T-helper 1 cell (primary cell): ENCODE measurements around the gene TRPM2.
A peak's percentile ranks its signal among the peaks of the same experiment; 100 is the strongest.
"Not testable (repeated sequence)": the region's sequence is repeated elsewhere in the genome, so short reads cannot be mapped to it uniquely, and the experiment has no call there.

Experiments used
- DNase-seq, 5 donors: peaks; one replicate each; pipeline ENCODE4 v3.0.0-alpha.2; 2012 to 2020

TRPM2 gene

DNA sequence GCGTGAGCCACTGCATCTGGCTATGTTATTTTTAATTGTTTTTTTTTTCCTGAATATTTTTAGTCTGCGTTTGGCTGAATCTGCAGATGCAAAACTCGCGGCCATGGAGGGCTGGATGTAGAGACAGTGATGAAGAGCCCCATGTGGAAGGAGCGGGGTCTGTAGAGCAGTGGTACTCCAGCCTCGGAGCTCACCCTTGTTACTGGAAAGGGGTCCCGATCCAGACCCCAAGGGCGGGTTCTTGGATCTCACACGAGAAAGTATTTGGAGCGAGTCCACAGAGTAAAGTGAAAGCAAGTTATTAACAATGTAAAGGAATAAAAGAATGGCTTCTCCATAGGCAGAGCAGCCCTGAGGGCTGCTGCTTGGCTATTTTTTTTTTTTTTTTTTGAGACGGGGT lies 2.7 kb downstream of the TRPM2 start:
- no peak for DNase-seq

DNA sequence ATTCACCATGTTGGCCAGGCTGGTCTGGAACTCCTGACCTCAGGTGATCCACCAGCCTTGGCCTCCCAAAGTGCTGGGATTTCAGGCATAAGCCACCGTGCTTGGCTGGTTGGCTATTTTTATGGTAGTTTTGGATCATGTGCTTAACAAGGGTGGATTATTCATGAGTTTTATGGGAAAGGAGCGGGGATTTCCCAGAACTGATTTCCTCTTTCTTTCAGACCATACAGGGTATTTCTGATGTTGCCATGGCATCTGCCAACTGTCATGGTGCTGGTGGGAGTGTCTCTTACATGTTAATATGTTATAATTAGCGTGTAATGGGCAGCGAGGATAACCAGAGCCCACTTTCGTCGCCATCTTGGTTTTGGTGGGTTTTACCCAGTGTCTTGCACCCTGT lies 3.2 kb downstream of the TRPM2 start:
- no peak for DNase-seq

DNA sequence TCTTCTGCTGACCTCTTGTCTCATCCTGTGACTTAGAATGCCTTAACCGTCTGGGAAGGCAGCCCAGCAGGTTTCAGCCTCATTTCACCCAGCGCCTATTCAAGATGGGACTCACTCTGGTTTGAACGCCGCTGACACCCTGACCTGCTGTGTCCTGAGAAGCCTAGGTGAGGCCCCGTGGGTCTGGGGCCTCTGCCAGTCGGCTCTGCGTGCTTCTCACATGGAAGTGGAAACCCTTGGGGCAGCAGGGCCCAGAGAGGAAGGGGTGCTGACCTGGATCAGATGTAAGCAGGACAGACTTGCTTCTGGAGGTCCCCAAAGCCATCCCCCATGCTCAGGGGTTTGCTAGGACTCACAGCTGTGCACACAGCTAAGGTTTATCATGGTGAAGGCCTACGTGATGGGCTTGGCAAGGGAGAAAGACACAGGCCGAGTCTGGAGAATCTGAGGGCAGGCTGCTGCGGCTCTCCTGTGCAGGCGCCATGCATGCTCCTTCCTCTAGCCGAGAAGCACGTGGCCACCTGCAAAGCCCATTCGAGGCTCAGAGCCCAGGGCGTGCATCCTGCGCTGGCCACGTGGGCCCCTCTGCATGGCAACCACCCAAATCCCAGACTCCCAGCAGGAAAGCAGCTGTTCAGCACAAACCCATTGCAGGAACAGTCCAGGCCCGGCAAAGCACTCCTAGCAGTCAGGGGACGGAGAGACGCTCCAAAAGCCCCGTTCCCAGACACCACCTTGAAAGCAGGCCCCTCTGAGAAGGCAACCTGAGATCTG lies 3.8 kb downstream of the TRPM2 start:
- DNase-seq = no peak

DNA sequence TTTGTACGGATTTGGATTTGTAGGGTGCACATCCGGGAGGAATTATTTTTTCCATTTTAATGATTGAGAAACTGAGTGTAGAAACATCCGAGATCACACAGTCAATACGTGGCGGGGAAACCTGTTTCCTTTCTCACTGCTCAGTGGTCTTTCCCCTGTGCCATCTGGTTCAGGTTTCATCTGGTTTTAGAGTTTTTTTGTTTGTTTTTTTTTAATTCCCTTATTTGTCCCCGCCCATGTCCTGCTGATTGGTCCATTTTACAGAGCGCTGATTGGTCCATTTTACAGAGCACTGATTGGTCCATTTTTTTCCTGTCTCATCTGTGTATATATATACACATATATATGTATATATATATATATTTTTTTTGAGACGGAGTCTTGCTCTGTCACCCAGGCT lies 6.0 kb downstream of the TRPM2 start:
- DNase-seq = no peak

DNA sequence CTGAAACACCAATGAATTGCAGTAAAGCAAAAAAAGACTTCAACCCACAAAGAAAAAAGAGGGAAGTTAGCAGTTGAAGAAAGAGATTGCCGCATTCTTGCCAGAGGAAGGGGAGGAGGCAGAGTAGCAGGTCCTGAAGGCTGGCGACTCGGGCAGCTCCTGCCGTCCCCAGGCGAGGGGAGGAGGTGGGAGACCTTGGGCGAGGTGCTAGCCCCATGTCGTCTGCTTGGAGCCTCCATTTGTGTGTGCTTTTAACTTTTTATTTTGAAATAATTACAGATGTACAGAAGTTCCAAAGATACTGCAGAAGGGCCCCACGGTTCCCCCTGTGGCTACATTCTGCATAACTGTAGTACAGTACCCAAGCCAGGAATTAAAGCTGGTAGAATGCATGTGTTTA lies 6.7 kb downstream of the TRPM2 start:
- DNase-seq = no peak

DNA sequence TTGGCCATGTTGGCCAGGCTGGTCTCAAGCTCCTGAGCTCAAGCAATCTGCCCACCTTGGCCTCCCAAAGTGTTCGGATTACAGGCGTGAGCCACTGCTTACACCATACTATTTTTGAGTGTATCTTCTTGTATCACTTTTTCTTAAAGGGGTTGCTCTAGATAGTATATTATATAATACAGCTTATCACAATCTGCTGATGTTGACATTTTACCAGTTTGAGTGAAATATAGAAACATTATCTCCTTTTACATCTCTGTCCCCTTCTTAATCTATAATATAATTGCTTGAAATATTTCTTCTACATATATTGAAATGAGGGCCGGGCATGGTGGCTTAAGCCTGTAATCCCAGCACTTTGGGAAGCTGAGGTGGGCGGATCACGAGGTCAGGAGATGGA lies 8.5 kb downstream of the TRPM2 start:
- DNase-seq = not testable (repeated sequence)

DNA sequence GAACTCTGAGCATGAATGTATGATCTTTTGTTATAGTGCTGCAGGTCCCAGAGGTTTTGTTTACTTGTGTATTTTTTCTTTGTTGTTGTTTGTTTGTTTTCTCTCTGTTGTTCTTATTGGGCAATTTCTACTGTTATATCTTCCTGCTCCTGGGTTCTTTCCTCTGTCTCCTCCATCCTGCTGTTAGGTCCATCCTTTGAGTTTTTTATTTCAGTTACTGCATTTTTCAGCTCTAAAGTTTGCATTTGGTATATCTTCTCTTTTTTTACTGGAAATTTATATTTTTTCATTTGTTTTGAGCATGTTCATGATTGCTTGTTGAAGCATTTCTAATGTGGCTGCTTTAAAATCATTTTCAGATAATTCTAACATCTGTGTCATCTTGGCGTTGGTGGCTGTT lies 9.9 kb downstream of the TRPM2 start:
- DNase-seq = no peak

DNA sequence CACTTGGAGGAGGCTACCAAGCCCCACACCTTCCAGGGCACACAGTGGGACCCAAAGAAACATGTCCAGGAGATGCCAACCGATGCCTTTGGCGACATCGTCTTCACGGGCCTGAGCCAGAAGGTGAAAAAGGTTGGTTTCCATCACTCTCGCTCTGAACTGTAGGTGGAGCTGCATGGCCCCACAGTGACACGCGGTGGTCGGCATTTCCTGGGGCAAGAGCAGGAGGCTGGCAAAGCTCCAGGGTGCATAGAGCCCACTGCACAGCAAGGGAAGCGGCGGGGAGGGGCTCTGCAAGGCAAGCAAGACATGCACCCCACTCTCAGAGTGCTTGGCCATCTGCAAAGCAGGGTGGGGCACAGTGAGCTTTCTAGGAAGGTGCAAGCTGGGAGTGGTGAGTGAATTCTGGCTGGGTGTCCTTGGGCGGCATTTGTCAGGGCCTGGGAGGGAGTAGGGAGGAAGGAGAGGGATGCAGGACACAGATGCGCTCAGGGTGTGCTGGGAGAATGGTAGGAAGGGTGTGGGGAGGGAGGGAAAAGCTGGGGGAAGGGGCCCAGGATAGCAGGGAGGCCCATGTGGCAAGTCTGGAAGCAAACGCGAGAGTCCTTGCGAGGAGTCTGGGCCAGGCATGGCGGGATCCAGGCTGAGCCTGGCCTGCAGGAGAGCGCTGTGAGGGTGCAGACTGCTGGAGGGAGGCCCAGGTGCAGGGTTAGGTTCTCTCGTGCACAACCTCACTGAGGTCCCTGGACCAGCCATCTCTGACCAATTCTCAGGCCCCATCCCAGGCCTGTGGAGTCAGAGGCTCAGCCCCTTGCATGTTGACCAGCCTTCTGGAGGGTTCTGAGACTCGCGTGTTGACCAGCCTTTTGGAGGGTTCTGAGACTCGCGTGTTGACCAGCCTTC lies 11.0 kb downstream of the TRPM2 start:
- DNase-seq = no peak

DNA sequence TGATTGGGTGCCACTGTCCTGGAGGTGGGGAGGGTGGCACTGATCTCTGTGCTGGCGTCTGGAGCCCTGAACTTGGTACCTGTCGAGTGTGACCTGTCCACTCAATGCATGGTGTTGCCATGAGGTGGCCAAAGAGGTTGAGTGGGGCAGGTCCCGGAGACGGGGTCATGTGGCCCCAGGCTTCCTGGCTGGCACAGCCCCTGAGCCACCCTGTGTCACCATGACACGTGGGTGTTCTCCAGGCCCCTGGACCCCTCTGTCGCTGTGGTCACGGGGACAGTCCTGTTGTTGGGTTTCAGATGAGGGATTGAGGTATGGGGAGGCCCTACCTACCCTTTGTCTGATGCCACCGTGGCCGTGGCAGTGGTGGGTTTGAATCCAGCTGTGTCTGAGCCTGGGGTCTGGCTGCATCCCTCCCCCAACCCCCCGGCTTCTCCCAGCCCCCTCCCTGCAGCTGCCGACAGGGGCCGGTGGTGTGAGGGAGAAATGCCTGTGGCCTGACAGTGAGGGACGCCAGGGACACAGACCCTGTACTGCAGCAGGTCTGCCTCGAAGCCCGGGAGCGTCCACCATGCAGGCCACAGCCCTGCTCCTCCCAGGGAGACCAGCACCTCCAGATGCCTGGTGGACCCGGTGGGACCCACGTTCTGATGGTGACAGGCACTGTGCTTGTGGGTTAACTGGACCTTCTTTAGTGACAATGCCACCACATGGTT lies 12.0 kb downstream of the TRPM2 start:
- no peak for DNase-seq

DNA sequence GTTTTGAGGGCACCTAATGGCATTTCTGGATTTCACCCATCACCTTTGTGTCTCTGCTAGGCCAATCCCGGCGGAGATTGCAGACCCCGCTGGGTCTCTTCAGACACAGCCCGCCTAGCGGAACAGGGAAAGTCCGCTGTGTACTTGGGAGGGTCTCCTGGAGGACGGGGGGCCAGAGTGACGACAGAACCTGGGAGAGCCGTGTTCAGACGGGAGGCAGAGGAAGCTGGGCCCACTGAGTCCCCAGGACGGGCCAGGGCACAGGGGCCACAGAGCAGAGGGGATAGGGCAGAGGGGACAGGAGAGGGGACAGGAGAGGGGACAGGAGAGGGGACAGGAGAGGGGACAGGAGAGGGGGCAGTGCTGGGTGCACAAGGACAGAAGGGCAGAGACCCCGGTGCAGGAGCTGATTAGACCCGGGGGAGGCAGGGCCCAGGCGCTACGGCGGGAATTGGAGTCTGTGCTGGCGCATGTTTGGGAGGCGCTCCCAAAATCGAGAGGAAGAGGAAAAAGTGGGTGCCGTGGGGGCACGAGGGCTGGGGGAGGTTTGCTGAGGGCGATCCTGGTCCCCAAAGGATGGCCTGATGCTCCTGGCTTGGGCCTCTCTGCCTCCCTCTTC lies 12.7 kb downstream of the TRPM2 start:
- no peak for DNase-seq

DNA sequence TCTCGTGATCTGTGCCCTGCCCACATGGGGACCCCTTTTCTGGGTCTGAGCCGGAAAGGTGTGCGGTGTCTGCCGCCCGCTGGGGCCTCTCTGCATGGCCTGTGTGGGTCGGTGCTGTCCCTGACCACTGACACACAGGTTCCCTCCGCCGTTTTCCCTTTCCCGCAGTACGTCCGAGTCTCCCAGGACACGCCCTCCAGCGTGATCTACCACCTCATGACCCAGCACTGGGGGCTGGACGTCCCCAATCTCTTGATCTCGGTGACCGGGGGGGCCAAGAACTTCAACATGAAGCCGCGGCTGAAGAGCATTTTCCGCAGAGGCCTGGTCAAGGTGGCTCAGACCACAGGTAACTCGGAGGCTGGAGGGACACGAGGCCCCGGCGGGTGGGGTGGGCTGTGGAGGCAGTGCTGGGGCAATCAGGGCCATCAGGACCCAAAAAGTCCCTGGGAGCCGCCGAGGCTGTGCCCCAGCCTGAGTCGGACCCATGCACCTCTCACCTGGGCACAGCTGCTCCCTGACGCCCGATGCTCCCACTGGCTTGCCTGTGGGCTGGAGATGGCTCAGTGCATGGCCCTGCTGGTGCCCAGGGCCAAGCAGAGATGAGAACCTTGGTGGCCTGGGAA lies 13.3 kb downstream of the TRPM2 start:
- no peak for DNase-seq

DNA sequence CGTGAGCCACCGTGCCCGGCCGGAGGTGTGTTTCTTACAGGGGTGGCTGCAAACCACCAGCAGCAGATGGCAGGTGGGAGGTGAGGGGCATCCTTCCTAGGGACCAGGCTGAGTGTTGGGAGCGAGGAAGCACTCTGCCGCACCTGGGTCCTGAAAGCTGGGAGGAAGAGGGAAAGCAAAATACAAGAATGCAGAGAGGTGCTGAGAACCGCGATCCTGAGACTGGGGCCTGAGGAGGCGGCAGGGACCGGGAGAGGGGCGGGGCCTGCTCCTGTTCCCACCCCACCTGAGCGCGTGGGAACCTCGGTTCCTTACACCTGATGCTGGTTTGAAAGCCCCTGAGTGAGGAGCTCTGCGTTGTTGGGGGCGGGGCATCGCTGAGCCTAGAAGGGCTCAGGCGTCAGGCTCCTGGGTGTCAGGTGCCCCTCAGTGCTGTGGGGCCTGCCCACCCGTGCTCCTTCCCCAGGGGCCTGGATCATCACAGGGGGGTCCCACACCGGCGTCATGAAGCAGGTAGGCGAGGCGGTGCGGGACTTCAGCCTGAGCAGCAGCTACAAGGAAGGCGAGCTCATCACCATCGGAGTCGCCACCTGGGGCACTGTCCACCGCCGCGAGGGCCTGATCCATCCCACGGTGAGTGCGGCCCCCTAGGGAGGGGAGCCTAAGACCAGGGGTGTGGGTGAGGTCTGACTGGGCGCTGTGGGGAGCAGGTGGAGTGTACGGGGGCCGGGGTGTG lies 15.5 kb downstream of the TRPM2 start:
- no peak for DNase-seq

DNA sequence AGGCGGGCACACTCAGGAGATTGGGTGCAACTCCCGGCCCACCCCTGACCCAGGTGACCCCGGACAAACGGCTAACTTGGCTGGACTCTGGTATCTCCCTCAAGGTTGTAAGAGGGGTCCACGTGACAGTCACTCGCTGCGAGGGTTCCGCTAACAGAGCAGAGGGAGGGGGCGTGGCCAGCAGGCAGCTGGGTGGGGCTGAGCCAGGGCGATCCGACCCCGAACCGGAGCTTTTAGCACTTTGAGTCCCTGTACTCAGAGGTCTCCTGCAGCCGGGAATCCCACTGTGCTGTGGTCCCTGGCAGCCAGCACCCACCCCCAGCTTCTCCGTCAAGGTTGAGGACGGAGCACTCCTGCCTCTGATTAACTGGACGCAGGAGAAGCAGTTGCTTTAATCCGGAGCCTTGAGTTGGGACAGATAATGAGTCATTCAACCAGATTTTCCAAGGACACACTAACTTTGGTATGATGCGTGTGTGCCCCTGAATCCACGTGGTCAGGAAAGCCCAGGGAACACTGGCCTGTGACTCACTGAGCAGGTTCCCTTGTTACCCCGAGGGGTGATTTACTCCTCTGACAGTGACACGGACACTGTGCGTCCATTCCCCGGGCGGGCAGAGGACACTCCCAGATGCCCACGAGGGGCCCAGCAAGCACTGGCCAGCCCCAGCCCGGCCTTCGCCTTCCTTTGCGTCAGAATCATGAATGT lies 16.8 kb downstream of the TRPM2 start:
- no peak for DNase-seq

DNA sequence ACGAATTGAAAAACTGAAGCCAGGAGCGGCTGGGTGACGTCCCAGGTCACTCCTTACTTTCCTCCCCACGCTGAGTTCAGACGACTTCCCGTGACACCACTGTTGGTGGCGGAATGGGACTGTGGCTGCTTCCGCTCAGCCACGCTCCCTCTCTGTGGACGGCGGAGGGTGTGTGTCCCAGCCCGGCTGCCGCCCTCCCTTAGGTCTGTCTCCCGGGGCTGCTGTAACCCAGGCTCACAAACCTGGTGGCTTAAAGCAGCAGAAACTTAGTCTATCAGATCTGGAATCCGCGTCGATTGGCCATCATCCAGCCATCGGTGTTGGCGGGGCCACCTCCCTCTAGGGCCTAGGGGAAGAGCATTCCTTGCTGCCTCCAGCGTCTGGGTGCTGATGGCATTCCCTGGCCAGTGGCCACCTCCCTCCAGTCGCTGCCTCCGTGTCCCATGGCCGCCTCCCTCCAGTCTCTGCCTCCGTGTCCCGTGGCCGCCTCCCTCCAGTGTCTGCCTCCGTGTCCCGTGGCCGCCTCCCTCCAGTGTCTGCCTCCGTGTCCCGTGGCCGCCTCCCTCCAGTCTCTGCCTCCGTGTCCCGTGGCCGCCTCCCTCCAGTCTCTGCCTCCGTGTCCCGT lies 17.5 kb downstream of the TRPM2 start:
- DNase-seq = no peak

DNA sequence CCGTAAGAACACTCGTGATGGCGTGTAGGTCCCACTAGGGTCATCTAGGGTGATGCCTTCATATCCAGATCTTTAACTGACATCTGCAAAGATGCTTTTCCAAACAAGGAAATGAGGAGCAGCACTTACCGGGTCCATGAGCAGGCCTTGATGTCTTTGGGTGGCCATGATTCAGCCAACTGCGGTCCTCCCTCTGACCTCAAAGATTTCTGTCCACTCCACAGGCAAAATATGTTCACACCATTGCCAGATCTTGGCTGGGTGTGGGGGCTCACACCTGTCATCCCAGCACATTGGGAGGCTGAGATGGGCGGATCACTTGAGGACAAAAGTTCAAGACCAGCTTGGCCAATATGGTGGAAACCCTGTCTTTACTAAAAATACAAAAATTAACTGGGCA lies 18.2 kb downstream of the TRPM2 start:
- no peak for DNase-seq

DNA sequence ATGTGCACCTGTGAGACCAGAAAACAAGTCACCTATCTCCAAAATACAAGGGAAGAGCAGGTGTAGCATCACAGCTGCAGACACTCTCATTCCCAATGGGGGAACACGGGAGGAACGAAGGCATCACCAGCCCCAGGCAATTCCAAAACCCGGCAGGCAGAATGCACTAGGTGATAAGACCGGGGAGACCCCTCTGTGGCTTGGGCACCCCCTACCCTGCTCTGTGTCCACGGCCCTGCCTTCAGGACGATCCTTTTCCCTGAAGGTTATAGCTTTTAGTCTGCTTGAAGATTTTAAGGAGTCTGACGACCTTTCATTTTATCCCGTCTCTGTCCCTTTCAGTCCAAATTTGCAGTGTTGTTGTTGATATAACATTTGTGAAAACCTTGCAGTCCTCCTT lies 19.2 kb downstream of the TRPM2 start:
- no peak for DNase-seq

DNA sequence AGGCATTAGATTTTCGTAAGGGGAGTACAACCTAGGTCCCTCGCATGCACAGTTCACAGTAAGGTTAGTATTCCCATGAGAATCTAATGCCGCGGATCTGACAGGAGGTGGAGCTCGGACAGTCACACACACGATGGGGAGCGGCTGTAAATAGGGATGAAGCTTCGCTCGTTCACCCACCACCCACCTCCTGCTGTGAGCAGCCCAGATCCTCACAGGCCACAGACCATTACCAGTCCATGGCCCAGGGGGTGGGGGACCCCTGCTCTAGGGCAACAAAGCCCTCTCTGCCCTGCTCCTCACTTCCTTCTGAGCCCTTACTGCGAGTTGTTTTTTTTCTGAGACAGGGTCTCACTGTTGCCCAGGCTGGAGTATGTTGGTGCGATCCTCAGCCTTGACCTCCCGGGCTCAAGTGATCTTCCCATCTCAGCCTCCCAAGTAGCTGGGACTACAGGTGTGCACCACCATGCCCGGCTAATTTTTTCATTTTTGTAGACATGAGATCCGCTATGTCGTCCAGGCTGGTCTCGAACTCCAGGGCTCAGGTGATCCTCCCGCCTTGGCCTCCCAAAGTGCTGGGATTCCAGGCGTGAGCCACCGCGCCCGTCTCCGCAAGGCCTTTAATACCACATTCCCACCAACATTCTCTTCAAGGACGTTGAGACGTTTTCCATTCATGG lies 21.3 kb downstream of the TRPM2 start:
- no peak for DNase-seq

DNA sequence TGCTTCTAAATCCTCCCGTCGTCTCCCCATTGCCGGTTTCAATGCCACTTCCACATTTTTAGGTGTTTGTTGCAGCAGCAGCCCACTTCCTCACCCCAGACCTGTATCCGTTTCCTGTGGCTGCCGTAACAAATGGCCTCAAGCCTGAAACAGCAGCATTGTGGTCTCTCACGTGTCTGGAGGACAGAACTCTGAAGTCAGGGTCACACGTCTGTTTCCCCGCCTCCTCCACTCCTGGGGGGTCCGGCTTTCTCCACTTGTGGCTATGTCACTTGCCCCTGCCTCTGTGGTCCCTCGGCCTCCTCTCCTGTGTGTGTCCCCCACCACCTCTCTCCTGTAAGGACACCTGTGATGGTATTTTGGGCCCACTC lies 21.8 kb downstream of the TRPM2 start:
- peak in 1 of 5 donors; percentile 79 for DNase-seq

DNA sequence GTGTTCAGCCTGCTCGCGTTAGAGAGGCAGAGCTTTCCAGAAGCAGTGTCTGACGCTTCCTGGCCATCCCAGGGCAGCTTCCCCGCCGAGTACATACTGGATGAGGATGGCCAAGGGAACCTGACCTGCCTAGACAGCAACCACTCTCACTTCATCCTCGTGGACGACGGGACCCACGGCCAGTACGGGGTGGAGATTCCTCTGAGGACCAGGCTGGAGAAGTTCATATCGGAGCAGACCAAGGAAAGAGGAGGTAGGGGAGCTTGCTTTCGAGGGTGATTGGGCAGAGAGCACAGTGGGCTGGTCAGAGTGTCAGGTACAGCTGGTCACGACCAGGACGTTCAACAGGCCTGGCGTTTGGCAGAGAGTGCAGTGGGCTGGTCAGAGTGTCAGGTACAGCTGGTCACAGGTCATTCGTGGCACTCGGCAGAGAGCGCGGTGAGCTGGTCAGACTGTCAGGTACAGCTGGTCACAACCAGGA lies 22.4 kb downstream of the TRPM2 start:
- DNase-seq = no peak

DNA sequence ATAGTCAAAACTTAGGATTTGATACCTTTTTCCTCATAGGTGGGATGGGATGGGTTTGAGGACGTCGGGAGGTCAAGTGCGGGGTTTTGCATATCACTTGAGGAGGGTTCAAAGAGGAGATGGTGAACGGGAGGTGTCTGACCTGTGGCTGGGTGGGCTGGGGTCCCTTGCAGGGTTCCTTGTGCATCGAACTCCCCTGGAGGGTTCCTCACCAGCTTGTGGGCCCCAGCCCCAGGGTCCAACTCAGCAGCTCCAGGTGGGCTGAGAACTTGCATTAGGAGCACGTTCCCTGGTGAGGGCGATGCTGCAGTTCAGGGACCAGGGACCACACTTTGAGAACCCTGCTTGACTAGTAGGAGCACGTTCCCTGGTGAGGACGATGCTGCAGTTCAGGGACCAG lies 23.2 kb downstream of the TRPM2 start:
- no peak for DNase-seq
